Stimulated activated CD8-positive, alpha-beta memory T cell treated with anti-CD3 and anti-CD28 coated beads, Interleukin-4, amount 100 ng/mL, for 1 hour (primary cell): ENCODE measurements around the gene MTM1.
A peak's percentile ranks its signal among the peaks of the same experiment; 100 is the strongest.

Experiments used
- DNase-seq, 2 donors: peaks; one replicate each; pipeline ENCODE4 v3.0.0-alpha.2; 2020; ENCODE audit warnings: low read depth in 2 of 2, low spot score in 1 of 2

Gene MTM1

GRCh38 chrX:150548684-150549083 is 19.7 kb upstream of the MTM1 start:
- DNase-seq = no peak

DNA sequence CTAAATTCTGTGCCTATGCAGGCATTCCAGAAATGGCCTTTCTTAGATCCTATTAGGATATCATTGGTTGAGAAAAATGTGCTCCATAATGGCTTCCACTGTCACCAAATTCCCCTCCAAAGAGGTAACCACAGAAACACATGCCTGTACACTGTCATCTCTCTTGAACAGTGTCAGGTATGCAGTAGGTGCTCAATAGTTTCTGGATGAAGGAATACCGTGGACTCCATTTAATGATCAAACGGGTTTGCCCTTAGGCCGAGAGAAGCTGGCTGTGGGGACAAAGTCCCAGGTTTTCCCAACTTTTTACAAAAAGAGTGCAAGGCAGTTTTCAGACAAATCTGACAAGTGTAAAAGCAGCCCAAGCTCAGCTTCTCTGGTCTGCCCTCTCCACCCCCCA is 16.5 kb upstream of the MTM1 start:
- DNase-seq = no peak

GRCh38 chrX:150558424-150558823 is 10.0 kb upstream of the MTM1 start:
- no peak for DNase-seq

DNA sequence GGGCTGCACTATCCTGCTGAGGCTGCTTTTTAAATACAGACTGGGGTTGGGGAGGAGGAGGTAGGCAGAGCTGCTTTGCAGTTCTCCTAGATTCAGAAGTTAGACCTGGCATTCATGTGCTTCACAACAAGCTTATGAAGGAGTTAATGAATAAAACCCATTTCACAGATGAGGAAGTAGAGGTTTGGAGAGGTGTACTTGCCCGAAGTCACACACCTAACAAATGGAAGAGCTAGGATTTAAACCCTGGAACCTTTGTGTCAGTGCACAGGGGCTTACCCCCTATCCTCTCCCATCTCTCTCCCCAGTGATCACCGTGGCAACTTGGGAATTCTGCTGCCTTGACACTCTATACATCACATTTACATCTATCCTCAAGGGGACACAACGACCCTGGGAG is 3.6 kb upstream of the MTM1 start:
- DNase-seq = no peak

- no peak for DNase-seq
Observed at GRCh38 chrX:150565551-150565950, 2.9 kb upstream of the MTM1 start.

GRCh38 chrX:150566734-150567182 is 1.7 kb upstream of the MTM1 start:
- no peak for DNase-seq

GRCh38 chrX:150567645-150568319 is 639 bp upstream of the MTM1 start:
- DNase-seq = no peak

GRCh38 chrX:150569155-150569477 is 695 bp downstream of the MTM1 start:
- DNase-seq = no peak

DNA sequence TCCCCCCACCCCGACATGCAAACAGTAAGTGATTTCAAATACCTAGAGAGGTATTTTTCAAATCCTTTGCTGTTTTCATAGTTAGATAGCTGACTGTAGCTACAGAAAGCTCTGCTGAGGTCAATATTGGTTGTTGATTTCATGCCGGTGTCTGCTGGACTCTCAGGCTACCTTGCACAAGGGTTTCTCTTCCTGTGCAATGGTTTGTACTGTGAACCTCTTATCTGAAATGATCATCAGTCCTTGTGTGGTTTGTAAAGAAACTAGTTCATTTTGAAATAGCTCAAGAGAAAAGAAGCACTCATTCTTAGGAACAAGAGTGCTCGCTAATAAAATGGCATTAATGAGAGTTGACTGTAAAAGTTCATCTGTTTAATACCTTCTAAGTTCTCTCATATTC is 2.1 kb downstream of the MTM1 start:
- DNase-seq = no peak

DNA sequence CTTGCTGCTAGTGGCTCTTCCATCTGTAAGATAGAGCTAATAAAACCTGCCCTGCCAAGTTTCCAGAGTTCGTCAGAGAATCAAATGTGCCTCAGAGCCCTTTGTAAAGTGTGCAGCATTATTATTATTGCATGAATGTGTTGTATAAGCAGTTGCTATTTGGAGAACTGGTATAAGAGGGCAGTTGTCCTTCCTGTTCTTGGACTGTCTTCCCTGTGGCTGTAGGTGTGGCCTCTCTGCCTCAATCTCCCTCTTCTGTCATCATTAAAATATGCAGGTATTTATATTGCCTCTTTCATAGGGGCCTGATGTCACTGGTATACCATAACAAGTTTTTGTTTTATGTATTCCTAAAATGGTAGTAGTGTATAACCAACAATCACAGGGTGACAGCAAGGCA is 3.8 kb downstream of the MTM1 start:
- no peak for DNase-seq

DNA sequence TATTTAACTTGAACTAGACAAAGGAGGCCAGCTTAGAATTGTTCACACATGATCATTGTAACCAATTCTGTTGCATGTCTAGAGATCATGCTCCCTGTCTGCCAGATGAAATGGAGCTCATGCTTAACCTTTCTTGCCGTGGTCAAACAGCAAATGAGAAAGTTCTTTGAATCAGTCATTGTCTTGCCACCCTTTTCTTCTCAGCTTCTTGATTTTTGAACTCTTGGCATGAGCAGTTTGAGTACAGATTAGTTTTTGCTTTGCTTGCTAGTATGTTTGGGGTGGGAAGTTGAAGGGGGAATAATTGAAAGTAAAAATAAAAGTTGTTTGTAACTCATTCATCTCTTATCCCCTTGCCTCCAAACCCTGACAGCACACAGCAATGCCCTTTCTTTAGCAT is 4.7 kb downstream of the MTM1 start:
- no peak for DNase-seq

DNA sequence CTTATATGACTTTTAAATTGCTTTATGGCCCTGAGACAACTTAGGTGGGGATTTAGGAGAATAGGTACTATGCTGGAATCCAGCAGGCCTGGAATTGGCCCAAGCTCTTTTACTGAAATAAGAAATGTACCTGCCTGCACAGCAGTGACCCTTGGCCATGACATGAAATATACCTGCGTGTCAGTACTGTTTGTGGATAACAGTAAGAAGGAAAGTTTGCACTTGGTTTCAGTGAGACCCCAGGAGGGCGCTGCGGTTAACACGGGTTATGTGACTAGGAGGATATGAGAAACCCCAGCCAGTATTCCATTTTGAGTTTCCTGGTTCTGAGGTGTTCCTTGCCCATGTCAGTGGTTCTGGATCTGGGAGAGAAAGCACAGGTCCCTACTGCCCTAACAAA is 5.3 kb downstream of the MTM1 start:
- DNase-seq = no peak

GRCh38 chrX:150574559-150575418 is 6.4 kb downstream of the MTM1 start:
- no peak for DNase-seq

DNA sequence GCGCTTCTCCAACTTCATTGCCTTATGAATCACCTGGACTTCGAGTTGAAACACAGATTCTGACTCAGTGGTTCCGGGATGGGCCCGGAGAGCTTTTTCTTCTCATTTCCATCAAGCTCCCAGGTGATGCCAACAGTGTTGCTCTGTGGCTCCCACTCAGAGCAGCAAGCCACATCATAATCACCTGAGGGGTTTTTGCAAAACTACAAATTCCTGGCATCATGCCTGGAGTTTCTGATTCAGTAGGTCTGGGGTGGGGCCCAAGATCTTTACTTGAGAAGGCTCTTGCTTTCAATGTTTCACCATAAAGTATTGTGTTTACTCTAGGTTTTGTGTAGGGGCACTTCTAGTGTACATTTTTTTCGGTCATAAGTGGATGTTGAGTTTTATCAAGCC is 7.0 kb downstream of the MTM1 start:
- peak in 1 of 2 donors; percentile 16 for DNase-seq

- DNase-seq = no peak
Observed at GRCh38 chrX:150577174-150577573, 8.8 kb downstream of the MTM1 start.

- no peak for DNase-seq
Observed at GRCh38 chrX:150581093-150581775, 12.8 kb downstream of the MTM1 start.

GRCh38 chrX:150582338-150582948 is 14.0 kb downstream of the MTM1 start:
- DNase-seq = no peak

DNA sequence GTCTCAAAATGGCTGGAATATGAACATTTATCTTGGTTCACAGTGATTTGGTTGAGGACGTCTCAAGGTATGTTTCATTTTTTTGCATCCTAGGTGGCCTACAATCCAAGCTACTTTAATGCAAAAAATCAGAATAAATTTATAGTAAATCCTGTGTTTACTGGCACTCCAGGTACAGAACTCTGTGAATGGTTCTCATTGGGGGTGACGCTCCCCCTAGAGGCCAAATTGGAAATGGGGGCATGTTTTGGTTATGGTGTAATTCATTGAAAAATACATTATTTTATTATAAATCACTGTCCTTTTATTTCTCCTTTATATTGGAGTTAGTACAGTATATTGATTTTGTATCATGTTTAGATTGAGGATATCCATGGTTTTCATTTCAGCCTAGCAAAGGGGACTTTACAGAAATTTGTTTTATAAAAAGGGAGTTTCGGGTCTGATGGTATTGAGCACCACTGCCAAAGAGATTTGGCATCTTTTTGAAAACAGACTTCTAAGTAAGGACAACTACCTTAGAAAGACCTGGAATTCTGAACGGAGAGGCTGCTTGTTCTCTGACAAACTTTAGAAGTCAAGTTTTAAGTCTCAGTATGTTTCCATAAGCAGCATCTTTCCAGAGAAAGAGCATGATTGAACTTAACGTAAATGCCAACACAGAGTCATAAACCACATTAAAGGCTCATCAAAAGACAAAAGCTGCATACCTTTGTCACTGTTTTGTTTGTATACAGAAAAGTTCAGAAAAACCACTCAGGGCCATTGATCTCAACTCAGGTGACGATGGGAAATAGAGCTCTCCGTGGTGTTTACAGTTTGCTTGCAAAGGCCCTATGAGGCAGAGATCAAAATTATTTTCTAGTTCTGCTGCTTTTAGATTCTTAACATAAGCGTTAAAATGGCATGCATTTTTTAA is 19.4 kb downstream of the MTM1 start:
- peak in 1 of 2 donors; percentile 22 for DNase-seq

DNA sequence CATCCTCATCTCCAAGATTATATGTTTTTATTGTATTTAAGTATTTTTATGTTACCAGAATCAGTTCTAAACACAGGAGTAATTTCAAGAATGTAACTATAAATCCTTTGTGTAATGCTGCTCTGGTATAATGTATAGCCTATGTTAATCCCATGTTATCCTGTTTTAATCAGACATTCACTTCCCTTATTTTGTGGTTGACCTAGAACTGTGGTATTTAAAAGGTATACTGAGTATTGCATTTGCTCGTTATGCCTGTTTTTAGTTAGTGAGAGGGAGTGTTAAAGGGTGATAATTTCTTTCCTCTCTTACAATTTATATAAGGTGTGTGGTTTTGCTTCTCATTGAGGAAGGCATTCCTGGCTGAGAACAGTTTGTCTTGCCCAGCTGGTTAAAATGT is 26.2 kb downstream of the MTM1 start:
- no peak for DNase-seq

GRCh38 chrX:150599226-150599625 is 30.8 kb downstream of the MTM1 start:
- no peak for DNase-seq

GRCh38 chrX:150602296-150602695 is 33.9 kb downstream of the MTM1 start:
- DNase-seq = no peak
